H1 (cell line): Measurements from ENCODE around the gene HPN. TPM values are rescaled to one million over a fixed set of nuclear protein-coding genes. Genes with fewer than 3 reads are reported as not detected.

Experiments
- ASH2L ChIP-seq: fragments of 200-600, 300-600 bp; sonication (generic); IDR thresholded peaks from one replicate; pipeline ENCODE4 v1.7.1; 2017; ENCODE audit warnings: low read length
- CEBPB ChIP-seq: IDR thresholded peaks from 2 replicates; pipeline ENCODE4 v1.6.1; 2012; ENCODE audit warnings: low read depth, low read length
- CTCF ChIP-seq, 3 experiments: IDR thresholded peaks; 1 replicate in 2 of 3; 2 replicates in 1 of 3; pipeline versions ENCODE4 v1.5.1 to v1.6.1; 2011; ENCODE audit warnings: low read length in 3 of 3, mild to moderate bottlenecking in 3 of 3, inconsistent platforms in 2 of 3, low read depth in 1 of 3, moderate library complexity in 1 of 3; ENCODE audit not compliant: insufficient read depth in 1 of 3; ENCODE audit errors: control extremely low read depth in 1 of 3
- KDM4A ChIP-seq: IDR thresholded peaks from one replicate; pipeline ENCODE4 v1.7.1; 2012; ENCODE audit warnings: low read depth, mild to moderate bottlenecking, moderate library complexity, low read length, inconsistent platforms; ENCODE audit not compliant: severe bottlenecking
- KDM5A ChIP-seq: fragments of 200-600 bp; IDR thresholded peaks from 2 replicates; pipeline ENCODE4 v1.7.1; 2012; ENCODE audit warnings: mild to moderate bottlenecking, low read length, inconsistent platforms, mixed read lengths
- MAX ChIP-seq: IDR thresholded peaks from 2 replicates; pipeline ENCODE4 v1.6.1; 2012; ENCODE audit warnings: inconsistent platforms
- NRF1 ChIP-seq: IDR thresholded peaks from 2 replicates; pipeline ENCODE4 v1.6.1; 2011; ENCODE audit warnings: mild to moderate bottlenecking, low read depth, low read length, improper control_type of control experiment
- RBBP5 ChIP-seq: IDR thresholded peaks from 2 replicates; pipeline ENCODE4 v1.7.1; 2012; ENCODE audit warnings: low read depth, mild to moderate bottlenecking, inconsistent platforms, low read length, moderate library complexity, borderline replicate concordance
- RNF2 ChIP-seq: fragments of 200-900, 300-1000 bp; sonication (generic); IDR thresholded peaks from 2 replicates; pipeline ENCODE4 v1.7.1; 2016; ENCODE audit warnings: borderline replicate concordance, low read depth, mild to moderate bottlenecking, antibody characterized with exemption, low read length; ENCODE audit not compliant: poor library complexity, severe bottlenecking; ENCODE audit errors: missing control alignments
- SIN3A ChIP-seq, 2 experiments: IDR thresholded peaks in 1 of 2; conservative IDR thresholded peaks in 1 of 2; 2 replicates each; pipeline ENCODE4 v1.6.1; 2011 to 2012; ENCODE audit warnings: low read length in 2 of 2, improper control_type of control experiment in 1 of 2, low read depth in 1 of 2, mild to moderate bottlenecking in 1 of 2
- SP1 ChIP-seq: IDR thresholded peaks from 2 replicates; pipeline ENCODE4 v1.6.1; 2011; ENCODE audit warnings: low read depth, low read length
- USF2 ChIP-seq: IDR thresholded peaks from 2 replicates; pipeline ENCODE4 v1.6.1; 2011; ENCODE audit warnings: low read length, improper control_type of control experiment
- YY1 ChIP-seq: IDR thresholded peaks from 2 replicates; pipeline ENCODE4 v1.6.1; 2011; ENCODE audit warnings: low read depth, mild to moderate bottlenecking, low read length
- polyA plus RNA-seq, 7 experiments: library from polyadenylated mRNA; depleted of rRNA in 3 of 7; stranded (reverse) in 5 of 7; unstranded in 2 of 7; fragments of >200 nt in 5 of 7; fragments of 200-250 nt in 2 of 7; gene quantifications; 1 replicate in 5 of 7; 2 replicates in 1 of 7; 4 replicates in 1 of 7; pipeline versions ENCODE4 v1.2.1 to v1.2.3, GENCODE V29; 2011 to 2013; ENCODE audit warnings: missing spikeins in 2 of 7, mixed read lengths in 2 of 7
- total RNA-seq: library from RNA; stranded (reverse); fragmentation: NEBNext Ultra II Directional; extraction: Animal tissue kit (Norgen Biotek cat#: 25700); gene quantifications from 2 replicates; pipeline ENCODE4 v1.2.1, GENCODE V29; 2021

Gene HPN
- total and polyA plus RNA-seq, 2 of the 8 experiments (the other 6 are each of a cell fraction or from before 2014, with no cell fraction given): 14.7 to 33.7 TPM

- no peak for TF ChIP-seq CTCF (IDR thresholded peaks at IDR 0.05; ENCODE audit: control extremely low read depth in 1 of 3, insufficient read depth in 1 of 3, low read depth in 1 of 3, low read length in 3 of 3)
- no peak for TF ChIP-seq SIN3A (conservative IDR thresholded peaks at IDR 0.05 in 1 of 2, IDR thresholded peaks at IDR 0.05 in 1 of 2; ENCODE audit: low read depth in 1 of 2, low read length in 2 of 2)
- TF ChIP-seq CEBPB: no peak
- no peak for TF ChIP-seq SP1
- TF ChIP-seq KDM5A: no peak
- no peak for TF ChIP-seq NRF1
- no peak for TF ChIP-seq USF2
- TF ChIP-seq RNF2: no peak
- no peak for TF ChIP-seq ASH2L
- TF ChIP-seq RBBP5: no peak
- TF ChIP-seq YY1: no peak
- TF ChIP-seq MAX: no peak
- TF ChIP-seq KDM4A: no peak
These were observed 33.9 kb downstream of the HPN start (continued) for GRCh38 chr19:35075202-35076025.
